Neural progenitor cell (in vitro differentiated cells): ENCODE data around the gene VEGFA. TPM values are rescaled to one million over a fixed set of nuclear protein-coding genes. Genes with fewer than 3 reads are reported as not detected.

ENCODE experiments used
- DNase-seq: peaks from one replicate; pipeline ENCODE4 v3.0.0-alpha.2; 2016; ENCODE audit warnings: low spot score
- H2AFZ ChIP-seq: fragments of 200-600 bp; sonication (generic); replicated peaks from 2 replicates; pipeline ENCODE4 v1.6.1; 2016; ENCODE audit warnings: antibody characterized with exemption
- H3F3A ChIP-seq: fragments of 200-600 bp; sonication (generic); 2 replicates; pipeline ENCODE4 v1.6.1; 2016; ENCODE audit warnings: antibody characterized with exemption, low read depth
- H3K27ac ChIP-seq: fragments of 200-600 bp; sonication (generic); 2 replicates; pipeline ENCODE4 v1.5.1; 2016; ENCODE audit warnings: mild to moderate bottlenecking
- H3K27me3 ChIP-seq: fragments of 200-600 bp; sonication (generic); 2 replicates; pipeline ENCODE4 v1.6.1; 2016; ENCODE audit warnings: mild to moderate bottlenecking, moderate library complexity
- H3K36me3 ChIP-seq: fragments of 200-600 bp; sonication (generic); 2 replicates; pipeline ENCODE4 v1.5.1; 2016
- H3K4me1 ChIP-seq: fragments of 200-600 bp; sonication (generic); 2 replicates; pipeline ENCODE4 v1.6.1; 2016; ENCODE audit warnings: mixed run types
- H3K4me2 ChIP-seq: fragments of 200-600 bp; sonication (generic); 2 replicates; pipeline ENCODE4 v1.6.1; 2016
- H3K4me3 ChIP-seq: fragments of 200-600 bp; sonication (generic); 2 replicates; pipeline ENCODE4 v1.5.1; 2016
- H3K79me2 ChIP-seq: fragments of 200-600 bp; sonication (generic); 2 replicates; pipeline ENCODE4 v1.6.1; 2016; ENCODE audit warnings: low read depth
- H3K9ac ChIP-seq: fragments of 200-600 bp; sonication (generic); 2 replicates; pipeline ENCODE4 v1.6.1; 2016
- H3K9me3 ChIP-seq: fragments of 200-600 bp; sonication (generic); 2 replicates; pipeline ENCODE4 v1.5.1; 2016; ENCODE audit warnings: low read depth
- H4K20me1 ChIP-seq: fragments of 200-600 bp; sonication (generic); 2 replicates; pipeline ENCODE4 v1.6.1; 2016; ENCODE audit warnings: low read depth
- H3K27ac Mint-ChIP-seq: 3 replicates; pipeline ENCODE4 v1.8.0; 2021; ENCODE audit warnings: mixed read lengths
- H3K27me3 Mint-ChIP-seq: 2 replicates; pipeline ENCODE4 v1.8.0; 2022; ENCODE audit warnings: low read depth, mild to moderate bottlenecking, inconsistent platforms, moderate library complexity, mixed read lengths; ENCODE audit not compliant: insufficient read depth
- H3K36me3 Mint-ChIP-seq: 3 replicates; pipeline ENCODE4 v1.8.0; 2021; ENCODE audit warnings: mixed read lengths
- H3K4me1 Mint-ChIP-seq: 3 replicates; pipeline ENCODE4 v1.8.0; 2021; ENCODE audit warnings: mixed read lengths
- H3K4me3 Mint-ChIP-seq: 3 replicates; pipeline ENCODE4 v1.8.0; 2021; ENCODE audit warnings: mild to moderate bottlenecking, moderate library complexity, mixed read lengths
- H3K9me3 Mint-ChIP-seq: 3 replicates; pipeline ENCODE4 v1.8.0; 2020; ENCODE audit warnings: mixed read lengths
- CTCF ChIP-seq: fragments of 200-600 bp; sonication (generic); IDR thresholded peaks from 2 replicates; pipeline ENCODE4 v1.5.1; 2017; ENCODE audit warnings: antibody characterized with exemption, mild to moderate bottlenecking
- EZH2 ChIP-seq: fragments of 200-600 bp; sonication (generic); IDR thresholded peaks from 2 replicates; pipeline ENCODE4 v1.6.1; 2017; ENCODE audit warnings: antibody characterized with exemption, mild to moderate bottlenecking, moderate library complexity
- EZH2phosphoT487 ChIP-seq: fragments of 200-600 bp; sonication (generic); IDR thresholded peaks from 2 replicates; pipeline ENCODE4 v1.6.1; 2017; ENCODE audit warnings: antibody characterized with exemption
- total RNA-seq: library from RNA; depleted of rRNA; stranded (reverse); fragments of >200 nt; gene quantifications from 2 replicates; pipeline ENCODE4 v1.2.3, GENCODE V29; 2015; ENCODE audit warnings: low replicate concordance

The VEGFA gene
- total RNA-seq, 1 donor from 2014 or later: 49.6 TPM

DNA sequence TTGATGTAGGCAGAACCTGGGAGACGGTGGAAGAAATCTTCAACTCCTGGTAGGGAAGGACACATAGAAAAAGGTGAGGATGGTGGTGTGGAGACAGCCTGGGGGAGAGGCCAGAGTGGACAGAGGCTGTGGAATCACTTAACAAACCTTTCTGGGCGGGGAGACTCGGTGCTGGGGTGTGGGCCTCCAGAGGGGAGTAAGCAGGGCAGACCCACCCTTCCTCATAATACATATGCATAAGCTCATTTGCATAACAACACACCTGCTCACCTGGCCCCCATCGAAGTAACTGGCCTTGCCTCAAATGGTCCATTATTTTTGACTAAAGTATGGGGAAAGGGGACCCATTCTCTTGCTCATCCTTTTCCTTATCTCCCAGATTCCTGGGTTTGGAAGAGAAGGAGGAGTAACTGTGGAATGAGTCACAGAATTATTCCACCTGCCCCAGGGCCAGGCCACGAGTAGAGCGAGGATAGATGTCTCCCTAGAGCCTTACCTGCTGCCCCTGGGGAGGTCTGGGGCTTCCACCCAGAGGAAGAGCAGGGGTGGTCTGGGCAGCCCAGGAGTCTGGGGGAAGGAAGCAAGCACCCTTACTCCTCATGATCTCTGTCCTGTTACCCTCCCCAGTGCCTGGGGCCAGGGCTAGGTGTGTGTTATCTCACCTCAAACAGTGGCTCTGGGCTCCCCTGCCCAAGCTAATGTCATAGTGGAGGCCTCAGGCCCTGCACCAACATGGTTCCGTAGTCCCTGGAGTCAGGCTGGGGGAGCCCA lies 10.7 kb upstream of the VEGFA start:
- peaks cover 5% of the 10 kb centered on the region for H3F3A ChIP-seq
- no peaks in the 10 kb centered on the region for H3K36me3 ChIP-seq
- no peaks in the 10 kb centered on the region for H3K79me2 ChIP-seq
- peaks cover 16% of the 10 kb centered on the region for H3K27me3 Mint-ChIP-seq
- TF ChIP-seq CTCF: no peak
- TF ChIP-seq EZH2: no peak
- no peak for TF ChIP-seq EZH2phosphoT487
- H2AFZ ChIP-seq: no peak overlapping the region
- H3K4me3 Mint-ChIP-seq: peak overlapping the region; percentile 5
- H3K4me3 ChIP-seq: no peak overlapping the region
- H3K9me3 ChIP-seq: no peaks in the 10 kb centered on the region
- no peaks in the 10 kb centered on the region for H3K36me3 Mint-ChIP-seq
- H3K27ac ChIP-seq: no peak overlapping the region
- H3K9ac ChIP-seq: no peak overlapping the region
- peak overlapping the region; percentile 48 for H3K27ac Mint-ChIP-seq
- H3K4me1 ChIP-seq: peaks cover 22% of the 10 kb centered on the region
- H3K9me3 Mint-ChIP-seq: no peaks in the 10 kb centered on the region
- H4K20me1 ChIP-seq: no peaks in the 10 kb centered on the region
- no peaks in the 10 kb centered on the region for H3K27me3 ChIP-seq
- peaks cover 22% of the 10 kb centered on the region for H3K4me1 Mint-ChIP-seq
- H3K4me2 ChIP-seq: no peak overlapping the region
- DNase-seq: no peak

DNA sequence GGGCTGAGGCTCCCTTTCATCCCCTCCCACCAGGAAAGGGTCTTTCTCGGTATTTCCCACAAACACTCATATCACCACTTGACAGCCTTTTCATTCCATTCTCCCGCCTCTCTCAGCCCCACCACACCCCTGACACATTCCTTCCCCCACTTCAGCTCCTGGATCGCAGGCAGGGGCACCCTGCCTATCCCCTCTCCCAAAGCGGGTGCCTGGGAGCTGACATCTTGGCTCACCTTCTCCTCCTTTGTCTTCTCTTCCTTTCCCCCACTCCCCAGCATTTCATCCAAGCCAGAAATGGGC lies 10.2 kb upstream of the VEGFA start:
- Mint-ChIP-seq H3K36me3 (no peaks in the 10 kb centered on the region), H3K4me1 (peaks cover 26% of the 10 kb centered on the region), H3K27ac (no peak overlapping the region), H3K27me3 (peaks cover 19% of the 10 kb centered on the region), H3K4me3 (no peak overlapping the region), H3K9me3 (no peaks in the 10 kb centered on the region)
- no peaks in the 10 kb centered on the region for H3K9me3 ChIP-seq
- H3K4me3 ChIP-seq: no peak overlapping the region
- TF ChIP-seq EZH2: no peak
- TF ChIP-seq CTCF: no peak
- no peak for TF ChIP-seq EZH2phosphoT487
- H3K27me3 ChIP-seq: no peaks in the 10 kb centered on the region
- no peaks in the 10 kb centered on the region for H3K36me3 ChIP-seq
- no peaks in the 10 kb centered on the region for H4K20me1 ChIP-seq
- no peak overlapping the region for H3K4me2 ChIP-seq
- no peak overlapping the region for H3K9ac ChIP-seq
- peaks cover 10% of the 10 kb centered on the region for H3F3A ChIP-seq
- no peak overlapping the region for H3K27ac ChIP-seq
- no peak overlapping the region for H2AFZ ChIP-seq
- no peaks in the 10 kb centered on the region for H3K79me2 ChIP-seq
- DNase-seq: no peak
- peaks cover 27% of the 10 kb centered on the region for H3K4me1 ChIP-seq

GRCh38 chr6:43760210-43761168 lies 9.5 kb upstream of the VEGFA start:
- H3K4me2 ChIP-seq: no peak overlapping the region
- H3K27ac Mint-ChIP-seq: peak overlapping the region; percentile 65
- no peaks in the 10 kb centered on the region for H3K36me3 Mint-ChIP-seq
- H3K36me3 ChIP-seq: no peaks in the 10 kb centered on the region
- H3K9me3 Mint-ChIP-seq: no peaks in the 10 kb centered on the region
- peaks cover 23% of the 10 kb centered on the region for H3K27me3 Mint-ChIP-seq
- H3K4me3 Mint-ChIP-seq: no peak overlapping the region
- H3K4me1 ChIP-seq: peaks cover 32% of the 10 kb centered on the region
- H3F3A ChIP-seq: peaks cover 13% of the 10 kb centered on the region
- H3K4me3 ChIP-seq: no peak overlapping the region
- H2AFZ ChIP-seq: no peak overlapping the region
- no peaks in the 10 kb centered on the region for H3K27me3 ChIP-seq
- no peak for DNase-seq
- H3K79me2 ChIP-seq: no peaks in the 10 kb centered on the region
- H3K27ac ChIP-seq: no peak overlapping the region
- H3K4me1 Mint-ChIP-seq: peaks cover 31% of the 10 kb centered on the region
- H3K9me3 ChIP-seq: no peaks in the 10 kb centered on the region
- TF ChIP-seq EZH2phosphoT487: no peak
- TF ChIP-seq CTCF: no peak
- TF ChIP-seq EZH2: no peak
- H3K9ac ChIP-seq: no peak overlapping the region
- no peaks in the 10 kb centered on the region for H4K20me1 ChIP-seq
